ENCODE data around the gene TRPM4.

GRCh38 chr19:49210108-49210900 is 52.7 kb downstream of the TRPM4 start:
- no peak for TF ChIP-seq SP2 (tag by site-specific recombination; IDR thresholded peaks at IDR 0.05)
- TF ChIP-seq ZNF280C (tag by site-specific recombination; IDR thresholded peaks at IDR 0.05), result no peak

Data from HEK293 (cell line).